GM19372 (cell line): ENCODE results near the gene DENND2D.

Source experiments
- ATAC-seq: cut with Tn5 transposase; IDR thresholded peaks from one replicate; pipeline ENCODE4 v1.9.1; 2021; ENCODE audit warnings: mild to moderate bottlenecking, low read depth, moderate library complexity; ENCODE audit not compliant: unreplicated experiment

DENND2D gene

GRCh38 chr1:111199881-111200801 is at the start of gene DENND2D:
DENND2D (minus strand) TSS chr1:111200646; CDS start chr1:111200459, 187 bp downstream.
- ATAC-seq: no peak

- no peak for ATAC-seq
Measured at GRCh38 chr1:111249960-111250359, 49.5 kb upstream of the DENND2D start.

DNA sequence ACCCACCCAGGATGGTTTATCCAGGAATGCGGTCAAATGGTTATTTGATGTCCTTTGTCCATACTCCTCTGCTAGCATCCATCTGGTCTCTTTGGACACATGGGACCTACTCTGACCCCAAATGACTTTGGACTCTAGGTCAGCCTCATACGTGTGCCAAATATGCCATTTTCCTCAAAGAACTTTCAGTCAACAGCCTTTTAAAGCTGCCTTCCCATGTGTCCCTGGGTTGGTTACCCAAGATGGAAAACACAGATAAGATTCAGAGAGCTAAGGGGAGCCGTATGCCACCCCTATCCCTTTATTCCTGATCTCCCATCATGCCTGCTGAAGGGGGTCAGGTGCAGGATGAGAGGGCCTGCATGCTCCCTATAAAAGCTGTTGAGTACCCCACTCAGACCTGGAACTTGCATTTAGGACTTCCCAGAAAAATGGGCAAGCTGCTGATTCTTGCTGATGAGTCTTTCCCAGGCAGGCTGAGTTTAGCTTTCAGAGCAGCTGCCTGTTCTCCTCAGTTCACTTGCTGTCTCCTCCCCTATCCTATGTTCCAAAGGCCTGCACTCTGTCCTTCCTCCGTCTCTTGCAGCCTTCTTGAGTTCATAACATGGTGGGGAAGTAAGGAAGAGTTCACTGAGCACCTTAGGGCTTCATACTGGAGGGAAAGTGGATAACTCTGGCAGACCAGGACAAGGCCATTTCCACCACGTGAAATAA is 46.8 kb upstream of the DENND2D start:
- no peak for ATAC-seq

- no peak for ATAC-seq
Measured at GRCh38 chr1:111242805-111243523, 42.5 kb upstream of the DENND2D start.

- no peak for ATAC-seq
Measured at GRCh38 chr1:111241797-111242196, 41.4 kb upstream of the DENND2D start.

GRCh38 chr1:111238056-111238795 is 37.8 kb upstream of the DENND2D start:
- no peak for ATAC-seq

DNA sequence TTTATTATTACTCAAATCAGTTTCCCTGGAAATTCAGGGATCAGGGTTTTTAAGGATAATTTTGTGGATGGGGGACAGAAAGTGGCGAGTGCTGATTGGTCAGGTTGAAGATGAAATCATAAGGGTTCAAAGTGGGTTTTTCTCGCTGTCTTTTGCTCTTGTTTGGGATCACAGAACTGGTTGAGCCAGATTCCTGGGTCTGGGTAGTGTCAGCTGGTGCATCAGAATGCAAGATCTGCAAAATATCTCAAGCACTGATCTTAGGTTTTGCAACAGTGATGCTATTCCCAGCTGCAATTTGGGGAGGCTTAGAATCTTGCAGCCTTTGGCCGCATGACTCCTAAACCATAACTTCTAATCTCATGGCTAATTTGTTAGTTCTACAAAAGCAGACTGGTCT is 36.4 kb upstream of the DENND2D start:
- no peak for ATAC-seq

DNA sequence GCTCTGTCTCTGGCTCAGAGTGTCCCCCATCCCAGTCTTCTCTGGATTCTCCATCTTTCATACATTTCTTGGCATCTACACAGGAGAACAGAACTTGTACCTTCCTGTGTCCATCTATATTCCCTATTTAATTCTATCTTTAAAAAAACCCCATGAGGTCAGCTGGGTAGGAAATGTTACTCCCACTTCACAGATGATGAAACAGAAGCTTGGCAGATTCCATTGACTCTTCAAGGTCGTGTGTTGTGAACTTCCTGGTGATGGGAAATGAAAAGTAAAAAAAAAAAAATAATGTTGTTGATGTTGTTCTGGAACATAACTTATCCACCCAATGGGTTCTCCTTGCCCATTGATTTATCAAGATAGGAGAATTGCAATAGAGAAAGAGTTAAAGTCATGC is 35.9 kb upstream of the DENND2D start:
- ATAC-seq: no peak

DNA sequence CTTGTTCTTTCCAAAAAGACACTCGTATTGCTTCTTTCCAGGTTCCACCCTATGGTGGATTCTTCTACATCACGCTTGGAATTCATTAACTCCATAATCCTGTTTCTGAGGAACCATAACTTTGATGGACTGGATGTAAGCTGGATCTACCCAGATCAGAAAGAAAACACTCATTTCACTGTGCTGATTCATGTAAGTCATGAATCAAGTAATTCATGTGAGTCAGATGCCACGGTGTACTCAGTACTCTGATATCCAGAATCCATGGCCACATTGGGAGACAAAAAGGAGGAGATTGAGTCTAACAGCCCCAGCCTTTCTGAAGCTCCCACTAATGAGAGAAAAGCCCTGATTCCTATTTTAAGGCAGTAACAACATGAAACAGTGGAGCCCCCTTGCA is 34.4 kb upstream of the DENND2D start:
- ATAC-seq: no peak

GRCh38 chr1:111234258-111234657 is 33.8 kb upstream of the DENND2D start:
- no peak for ATAC-seq

- no peak for ATAC-seq
Measured at GRCh38 chr1:111232134-111232533, 31.7 kb upstream of the DENND2D start.

DNA sequence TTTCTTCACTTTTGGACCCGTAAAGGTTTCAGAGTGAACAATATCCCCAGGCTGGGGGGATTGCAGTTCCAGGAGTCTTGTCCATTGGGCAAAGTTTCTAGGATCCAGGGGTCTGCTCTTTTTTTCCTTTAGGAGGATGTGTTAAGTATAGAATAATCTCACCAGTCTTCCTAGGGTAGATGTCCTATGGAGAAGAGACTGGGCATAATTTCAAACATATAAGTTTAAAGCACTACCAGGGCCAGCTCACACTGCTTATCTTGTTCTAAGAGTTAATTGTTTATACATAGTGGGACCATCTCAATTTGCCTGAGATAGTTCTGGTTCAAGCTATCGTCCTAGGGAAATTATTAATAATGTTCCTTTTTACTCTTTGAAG is 28.3 kb upstream of the DENND2D start:
- ATAC-seq: no peak

- no peak for ATAC-seq
Measured at GRCh38 chr1:111227851-111228747, 27.7 kb upstream of the DENND2D start.

DNA sequence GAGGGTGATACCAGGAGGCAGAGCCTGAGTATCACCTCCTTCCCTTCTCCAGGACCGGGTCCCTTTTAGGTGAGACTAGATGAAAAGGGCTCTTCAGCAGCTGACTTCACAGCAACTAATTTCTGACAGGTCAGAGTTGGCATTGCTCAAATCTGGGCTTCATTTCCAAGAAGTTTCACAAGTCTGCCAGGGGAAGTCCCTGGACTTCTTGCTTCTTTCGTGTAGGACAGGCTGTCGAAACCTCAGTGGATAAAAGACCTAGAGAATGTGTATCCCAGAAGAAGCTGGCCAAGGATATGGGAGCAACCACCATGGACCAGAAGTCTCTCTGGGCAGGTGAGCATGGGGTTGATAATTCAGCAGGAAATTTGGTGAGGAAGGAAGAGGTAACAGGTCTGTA is 27.0 kb upstream of the DENND2D start, which contains the start of gene CHI3L2:
CHI3L2 (plus strand) TSS at position 280 of the 400 bp plus-strand sequence; CDS start at position 297, 17 bp downstream.
- no peak for ATAC-seq

- no peak for ATAC-seq
Measured at GRCh38 chr1:111225717-111226400, 25.4 kb upstream of the DENND2D start.

DNA sequence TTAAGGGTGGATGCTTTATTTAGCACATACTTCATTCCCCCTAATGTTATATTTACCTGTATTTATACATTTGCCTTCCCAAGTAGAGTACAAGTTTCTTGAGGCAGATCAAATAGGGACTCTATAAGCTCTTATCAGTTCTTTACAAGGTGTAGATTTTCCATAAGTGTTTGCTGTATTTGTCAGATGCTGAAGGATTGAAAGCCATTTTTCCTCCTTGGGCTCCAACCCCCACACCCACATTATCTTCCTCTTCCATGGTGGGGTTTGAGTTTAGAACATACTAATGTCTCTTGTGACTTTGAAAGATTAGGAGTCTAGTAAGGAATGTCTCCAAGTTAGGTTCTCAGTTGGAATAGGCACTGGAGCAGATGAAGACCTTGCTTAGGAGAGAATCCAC is 24.6 kb upstream of the DENND2D start:
- ATAC-seq: no peak

DNA sequence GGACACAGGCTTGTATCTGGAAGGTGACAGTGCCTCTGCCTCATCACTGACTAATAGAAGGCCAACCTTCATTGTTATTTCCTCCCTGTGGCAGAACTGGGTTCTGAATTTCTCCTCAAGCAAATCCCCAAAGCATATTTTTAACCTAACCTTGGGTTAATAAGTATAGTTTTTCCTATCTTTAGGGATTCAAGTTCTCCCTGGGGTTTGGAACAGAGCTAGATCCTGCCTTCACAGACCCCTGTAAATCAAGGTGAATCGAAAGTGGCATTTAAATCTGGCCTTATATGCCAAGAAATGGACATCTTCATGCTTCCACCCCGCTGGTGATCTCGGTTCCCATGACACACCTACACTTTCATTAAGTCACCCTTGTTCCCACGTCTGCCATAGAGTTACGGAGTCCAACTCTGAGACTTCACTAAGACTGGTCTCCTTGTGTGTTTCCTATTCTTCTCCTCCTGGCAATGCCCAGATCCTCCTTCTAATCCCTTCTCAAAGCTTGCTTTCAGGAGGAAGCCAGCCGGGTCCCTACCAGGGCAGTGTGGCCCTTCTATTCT is 22.8 kb upstream of the DENND2D start:
- ATAC-seq: no peak
